IMR-90 (cell line): ENCODE measurements around the gene THNSL1.

ENCODE experiments used
- CEBPB ChIP-seq: IDR thresholded peaks from 2 replicates; pipeline ENCODE4 v1.6.1; 2012; ENCODE audit warnings: low read depth, low read length, improper control_type of control experiment
- CTCF ChIP-seq: conservative IDR thresholded peaks from 2 replicates; pipeline ENCODE4 v1.5.1; 2012; ENCODE audit warnings: mild to moderate bottlenecking, low read depth, low read length, improper control_type of control experiment
- ELK1 ChIP-seq: fragments of 150-350 bp; IDR thresholded peaks from 2 replicates; pipeline ENCODE4 v1.6.1; 2016; ENCODE audit warnings: low read depth, mild to moderate bottlenecking, low read length, moderate library complexity, borderline replicate concordance
- MAFK ChIP-seq: IDR thresholded peaks from 2 replicates; pipeline ENCODE4 v1.6.1; 2012; ENCODE audit warnings: low read depth, low read length, improper control_type of control experiment
- POLR2A ChIP-seq: IDR thresholded peaks from 2 replicates; pipeline ENCODE4 v1.6.1; 2012; ENCODE audit warnings: mild to moderate bottlenecking, low read depth, low read length
- RAD21 ChIP-seq: IDR thresholded peaks from 2 replicates; pipeline ENCODE4 v1.6.1; 2012; ENCODE audit warnings: low read length, improper control_type of control experiment
- RCOR1 ChIP-seq: IDR thresholded peaks from 2 replicates; pipeline ENCODE4 v1.6.1; 2012; ENCODE audit warnings: mild to moderate bottlenecking, low read length, improper control_type of control experiment; ENCODE audit not compliant: insufficient replicate concordance
- RFX5 ChIP-seq: IDR thresholded peaks from 2 replicates; pipeline ENCODE4 v1.8.0; 2012; ENCODE audit warnings: low read depth, mild to moderate bottlenecking, low read length, moderate library complexity

- TF ChIP-seq MAFK = no peak
- TF ChIP-seq RFX5 = no peak
- no peak for TF ChIP-seq CEBPB
- no peak for TF ChIP-seq CTCF
- no peak for TF ChIP-seq POLR2A
- TF ChIP-seq ELK1 = no peak
- no peak for TF ChIP-seq RAD21
- no peak for TF ChIP-seq RCOR1
These were observed 59.4 kb downstream of the THNSL1 start for GRCh38 chr10:25075825-25076224.
